Testis (tissue), 3 donors: ENCODE data around the gene KLHL6. TPM values are rescaled to one million over a fixed set of nuclear protein-coding genes. Genes with fewer than 3 reads are reported as not detected.

Experiments used
- DNase-seq: peaks from one replicate; pipeline ENCODE4 v3.0.0-alpha.2; 2019
- H3K27ac ChIP-seq, 2 donors: fragments of 200-600 bp; sonication (generic); one replicate each; pipeline ENCODE4 v1.5.1; 2019
- H3K27me3 ChIP-seq: fragments of 200-600 bp; sonication (generic); one replicate; pipeline ENCODE4 v1.5.1; 2019
- H3K36me3 ChIP-seq: fragments of 200-600 bp; sonication (generic); one replicate; pipeline ENCODE4 v1.5.1; 2017; ENCODE audit warnings: low read depth; ENCODE audit errors: missing control alignments
- H3K4me1 ChIP-seq: fragments of 200-600 bp; sonication (generic); one replicate; pipeline ENCODE4 v1.5.1; 2019
- H3K4me3 ChIP-seq, 2 donors: fragments of 200-600 bp; sonication (generic); one replicate each; pipeline ENCODE4 v1.5.1; 2017 to 2019
- H3K9me3 ChIP-seq: fragments of 200-600 bp; sonication (generic); one replicate; pipeline ENCODE4 v1.5.1; 2017
- POLR2A ChIP-seq: fragments of 450-650 bp; IDR thresholded peaks from one replicate; pipeline ENCODE4 v1.6.1; 2017; ENCODE audit warnings: antibody characterized with exemption, mild to moderate bottlenecking, moderate library complexity
- WGBS, 2 donors: methylation state at CpG; one replicate each; pipeline ENCODE4 v1.1.5; 2018; 5-methylcytosine and 5-hydroxymethylcytosine counted together
- intact Hi-C: fragments of 100-400 bp; cut with DNase I; formaldehyde crosslinking; loops from one replicate; pipeline ENCODE4 v1.15.1; 2023; ENCODE audit warnings: low total_unique reads
- polyA plus RNA-seq: library from polyadenylated mRNA; stranded (reverse); fragments of 350-450 nt; fragmentation: Illumina TruSeq; extraction: RNeasy Lipid Tissue Mini Kit (QIAGEN cat#74804); gene quantifications from one replicate; pipeline ENCODE4 v1.2.3, GENCODE V29; 2014; ENCODE audit warnings: low read depth, low replicate concordance; ENCODE audit not compliant: insufficient read depth
- total RNA-seq, 2 donors: library from RNA; depleted of rRNA; stranded (reverse); fragments of >200 nt; gene quantifications; one replicate each; pipeline ENCODE4 v1.2.3, GENCODE V29; 2016
- TF ChIP-seq, protein P1 (sequence below), 3 experiments: fragments of 450-650 bp in 2 of 3; fragments of 200-600 bp in 1 of 3; sonication (generic) in 1 of 3; IDR thresholded peaks; one replicate each; pipeline ENCODE4 v1.5.1; 2016 to 2019; ENCODE audit warnings: antibody characterized with exemption in 3 of 3, mild to moderate bottlenecking in 2 of 3, moderate library complexity in 1 of 3

Gene KLHL6
- total and polyA plus RNA-seq, 3 donors from 2014 or later, result 0.55 to 1.5 (median 1.4) TPM

DNA sequence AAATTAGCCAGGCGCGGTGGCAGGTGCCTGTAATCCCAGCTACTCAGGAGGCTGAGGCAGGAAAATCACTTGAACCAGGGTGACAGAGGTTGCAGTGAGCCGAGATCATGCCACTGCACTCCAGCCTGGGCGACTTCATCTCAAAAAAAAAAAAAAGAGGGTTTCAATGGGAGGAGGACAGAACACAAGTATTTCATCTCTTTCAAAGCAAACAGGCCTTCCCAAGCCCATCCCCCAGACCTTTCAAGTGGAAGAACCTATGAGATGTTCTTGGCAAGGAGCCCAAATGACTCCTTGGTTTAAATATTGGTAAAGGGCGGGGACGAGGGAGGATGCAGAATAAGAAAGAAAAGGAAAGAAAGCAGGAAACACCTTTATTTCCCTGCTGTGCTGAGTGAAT, 64.9 kb downstream of the KLHL6 start:
- intact Hi-C loops, result no loop called here

DNA sequence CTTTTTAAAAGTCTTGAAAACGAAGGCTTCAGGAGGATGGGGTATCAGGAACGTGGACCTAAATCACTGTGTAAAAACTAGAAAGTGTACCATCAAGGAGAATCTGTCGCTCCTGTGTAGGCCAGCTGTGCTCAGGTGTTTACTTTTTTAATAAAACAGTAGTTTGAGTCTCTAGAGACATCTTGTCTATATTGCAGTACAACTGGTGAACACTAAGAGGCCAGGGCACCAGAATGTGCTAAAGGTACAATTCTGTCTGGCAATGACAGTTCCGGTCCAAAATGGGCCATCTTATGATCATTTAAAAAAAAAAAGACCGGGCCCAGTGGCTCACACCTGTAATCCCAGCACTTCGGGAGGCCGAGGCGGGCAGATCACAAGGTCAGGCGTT, 65.3 kb downstream of the KLHL6 start:
- H3K27me3 ChIP-seq, result no peaks in the 10 kb centered on the region
- H3K4me3 ChIP-seq, result no peak overlapping the region
- no peak overlapping the region for H3K27ac ChIP-seq
- DNase-seq, result peak; percentile 4
- no peaks in the 10 kb centered on the region for H3K4me1 ChIP-seq
- H3K36me3 ChIP-seq, result no peaks in the 10 kb centered on the region
- no peaks in the 10 kb centered on the region for H3K9me3 ChIP-seq
- TF ChIP-seq POLR2A, result no peak
- TF ChIP-seq, protein P1, sequence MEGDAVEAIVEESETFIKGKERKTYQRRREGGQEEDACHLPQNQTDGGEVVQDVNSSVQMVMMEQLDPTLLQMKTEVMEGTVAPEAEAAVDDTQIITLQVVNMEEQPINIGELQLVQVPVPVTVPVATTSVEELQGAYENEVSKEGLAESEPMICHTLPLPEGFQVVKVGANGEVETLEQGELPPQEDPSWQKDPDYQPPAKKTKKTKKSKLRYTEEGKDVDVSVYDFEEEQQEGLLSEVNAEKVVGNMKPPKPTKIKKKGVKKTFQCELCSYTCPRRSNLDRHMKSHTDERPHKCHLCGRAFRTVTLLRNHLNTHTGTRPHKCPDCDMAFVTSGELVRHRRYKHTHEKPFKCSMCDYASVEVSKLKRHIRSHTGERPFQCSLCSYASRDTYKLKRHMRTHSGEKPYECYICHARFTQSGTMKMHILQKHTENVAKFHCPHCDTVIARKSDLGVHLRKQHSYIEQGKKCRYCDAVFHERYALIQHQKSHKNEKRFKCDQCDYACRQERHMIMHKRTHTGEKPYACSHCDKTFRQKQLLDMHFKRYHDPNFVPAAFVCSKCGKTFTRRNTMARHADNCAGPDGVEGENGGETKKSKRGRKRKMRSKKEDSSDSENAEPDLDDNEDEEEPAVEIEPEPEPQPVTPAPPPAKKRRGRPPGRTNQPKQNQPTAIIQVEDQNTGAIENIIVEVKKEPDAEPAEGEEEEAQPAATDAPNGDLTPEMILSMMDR (IDR thresholded peaks at IDR 0.05), result no peak
- WGBS, 2 donors, result 92 to 93% methylated on average over 9 of the region's 9 CpGs
- intact Hi-C loops, result no loop called here

More for the DNA sequence above, 64.9 kb downstream of the KLHL6 start:
- Histone ChIP-seq H3K27ac (no peak overlapping the region), H3K4me3 (no peak overlapping the region), H3K4me1 (no peaks in the 10 kb centered on the region), H3K27me3 (no peaks in the 10 kb centered on the region), H3K9me3 (no peaks in the 10 kb centered on the region), H3K36me3 (no peaks in the 10 kb centered on the region)
- no peak for DNase-seq
- 85 to 86% methylated on average over 6 of the region's 6 CpGs for WGBS, 2 donors
- TF ChIP-seq, protein P1 (IDR thresholded peaks at IDR 0.05), result no peak
- no peak for TF ChIP-seq POLR2A

DNA sequence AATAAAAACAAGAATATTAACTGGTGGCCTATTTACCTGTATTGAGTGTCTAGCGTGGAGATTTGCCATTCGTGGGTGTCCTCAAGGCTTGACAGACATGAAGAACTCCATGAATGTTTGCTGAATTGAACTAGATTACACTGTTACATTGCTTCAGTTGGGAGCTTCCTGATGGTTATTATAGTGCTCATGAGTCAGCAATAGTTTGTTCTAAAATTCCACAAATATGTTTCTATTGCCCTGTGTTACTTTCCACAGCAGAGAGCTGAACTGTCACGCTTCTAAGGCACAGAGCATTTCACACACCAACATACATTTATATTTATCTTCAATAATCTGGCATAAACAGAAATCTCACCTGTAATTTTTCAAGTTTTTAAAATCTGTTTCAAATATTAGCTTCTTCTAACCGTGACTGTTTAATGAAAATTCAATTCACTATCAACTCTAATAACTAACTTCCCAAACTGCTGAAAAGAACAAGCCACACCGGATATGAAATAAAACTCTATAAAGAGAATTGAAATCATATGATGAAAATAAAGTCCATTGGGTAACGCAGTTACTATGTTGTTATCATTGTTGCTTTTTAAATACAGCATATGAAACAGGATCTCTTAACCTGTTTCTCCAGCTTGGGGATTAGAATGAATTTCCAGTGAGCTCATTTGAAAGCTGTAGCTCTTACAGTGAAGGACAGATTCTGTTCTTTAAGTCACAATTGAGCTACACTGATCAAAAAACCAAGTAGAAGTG, 65.9 kb downstream of the KLHL6 start:
- WGBS, 2 donors, result 76 to 83% methylated on average over 6 of the region's 6 CpGs
- H3K4me1 ChIP-seq, result no peaks in the 10 kb centered on the region
- no peaks in the 10 kb centered on the region for H3K9me3 ChIP-seq
- no peaks in the 10 kb centered on the region for H3K27me3 ChIP-seq
- H3K4me3 ChIP-seq, result no peak overlapping the region
- H3K36me3 ChIP-seq, result no peaks in the 10 kb centered on the region
- H3K27ac ChIP-seq, result no peak overlapping the region
- DNase-seq, result no peak
- TF ChIP-seq POLR2A, result no peak
- TF ChIP-seq, protein P1 (IDR thresholded peaks at IDR 0.05), result no peak
- intact Hi-C loops, result no loop called here

DNA sequence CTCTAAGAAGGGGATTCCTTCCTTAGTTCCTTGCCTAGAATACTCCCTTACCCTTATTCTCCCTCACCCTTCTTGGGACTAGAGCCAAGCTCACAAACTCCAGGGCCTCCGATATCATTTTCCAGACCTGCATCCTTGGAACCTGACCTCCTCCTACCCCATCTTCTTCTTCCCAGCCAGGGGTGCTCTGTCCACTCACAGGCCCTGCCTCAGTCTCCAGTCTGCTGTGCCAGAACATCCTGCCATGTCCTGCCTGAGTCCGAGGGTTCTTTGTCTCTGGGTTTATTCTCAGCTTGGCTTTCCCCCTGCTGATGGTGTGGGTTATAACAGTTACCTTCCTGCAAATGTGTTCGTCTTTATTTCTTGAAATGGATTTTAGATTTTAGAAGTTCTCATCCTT, 67.2 kb downstream of the KLHL6 start:
- Histone ChIP-seq H3K27ac (no peak overlapping the region), H3K4me1 (no peaks in the 10 kb centered on the region), H3K27me3 (no peaks in the 10 kb centered on the region), H3K9me3 (no peaks in the 10 kb centered on the region), H3K36me3 (no peaks in the 10 kb centered on the region), H3K4me3 (no peak overlapping the region)
- 81 to 85% methylated on average over 3 of the region's 3 CpGs for WGBS, 2 donors
- intact Hi-C loops, result no loop called here
- no peak for TF ChIP-seq POLR2A
- TF ChIP-seq, protein P1 (IDR thresholded peaks at IDR 0.05), result no peak
- DNase-seq, result no peak

DNA sequence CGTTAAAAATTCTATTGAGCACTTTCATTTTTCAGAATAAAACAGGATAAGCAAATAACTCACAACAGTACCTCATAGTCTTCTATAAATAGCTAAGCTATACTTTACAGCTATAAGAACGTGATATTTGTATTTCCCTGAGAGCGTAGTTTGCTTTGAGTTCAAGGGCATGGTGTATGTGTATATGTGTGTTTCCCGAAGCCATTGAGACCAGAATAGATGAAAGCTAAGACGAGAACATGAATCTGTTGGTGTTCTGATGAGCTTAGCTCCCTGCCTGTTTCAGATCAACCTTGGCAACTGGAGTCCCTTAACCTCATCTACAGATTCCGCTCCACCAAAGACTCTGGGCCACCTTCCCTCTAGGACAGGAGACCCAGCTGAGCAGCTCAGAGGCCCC, 67.6 kb downstream of the KLHL6 start:
- Histone ChIP-seq H3K9me3 (no peaks in the 10 kb centered on the region), H3K27ac (no peak overlapping the region), H3K36me3 (no peaks in the 10 kb centered on the region), H3K27me3 (no peaks in the 10 kb centered on the region), H3K4me3 (no peak overlapping the region), H3K4me1 (no peaks in the 10 kb centered on the region)
- no peak for DNase-seq
- 85 to 86% methylated on average over 6 of the region's 6 CpGs for WGBS, 2 donors
- intact Hi-C loops, result no loop called here
- TF ChIP-seq, protein P1 (IDR thresholded peaks at IDR 0.05), result no peak
- no peak for TF ChIP-seq POLR2A
